K562 (cell line): ENCODE data around the gene NT5C3B. TPM values are rescaled to one million over a fixed set of nuclear protein-coding genes. Genes with fewer than 3 reads are reported as not detected.
A peak's percentile ranks its signal among the peaks of the same experiment; 100 is the strongest.

Experiments
- ATAC-seq: fragments of 200-7000 bp; cut with Tn5 transposase; 3 replicates; pipeline ENCODE4 v1.9.1; 2020; ENCODE audit warnings: moderate library complexity
- BruUV-seq: library from RNA; stranded (reverse); fragments of 400-500 nt; replicated peaks from 2 replicates; lab custom pipeline; 2021; lab: Mats Ljungman, UMichigan
- CTCF ChIA-PET: fragments of 300-600 bp; formaldehyde crosslinking; extraction: SDS; loops from one replicate; lab custom pipeline; 2021; ENCODE audit warnings: low intra/inter-chr PET ratio; lab: Yijun Ruan, JAX
- POLR2A ChIA-PET: fragments of 300-600, 350-650 bp; sonication (Branson Sonifier 250); formaldehyde crosslinking; extraction: SDS; loops from one replicate; lab custom pipeline; 2021; ENCODE audit warnings: antibody characterized with exemption, inconsistent platforms; lab: Yijun Ruan, JAX
- DNase-seq, 4 experiments: peaks; one replicate each; pipeline versions ENCODE4 v3.0.0 to v3.0.0-alpha.2; 2011 to 2018; ENCODE audit warnings: low spot score in 3 of 4, mixed read lengths in 3 of 4; ENCODE audit errors: extremely low read depth in 1 of 4
- FAIRE-seq: peaks from 2 replicates; lab custom pipeline; 2011; peaks lifted over from hg19 to GRCh38; lab: Jason Lieb, UNC
- H2AFZ ChIP-seq: 2 replicates; pipeline ENCODE4 v1.6.0; 2011; ENCODE audit warnings: low read depth, low read length, control low read depth, inconsistent platforms
- H3K27ac ChIP-seq: fragments of 200-600 bp; 3 replicates; pipeline ENCODE4 v1.8.0; 2011; ENCODE audit warnings: low read depth, mild to moderate bottlenecking, control low read depth, inconsistent platforms, low read length, moderate library complexity, mixed read lengths; ENCODE audit errors: extremely low read depth
- H3K27me3 ChIP-seq, 2 experiments: fragments of 300-600 bp in 1 of 2; 2 replicates in 1 of 2; 3 replicates in 1 of 2; pipeline versions ENCODE4 v1.6.0 to v1.8.0; 2011; ENCODE audit warnings: inconsistent platforms in 2 of 2, low read length in 2 of 2, mild to moderate bottlenecking in 1 of 2, mixed read lengths in 1 of 2, moderate library complexity in 1 of 2; ENCODE audit not compliant: control insufficient read depth in 2 of 2, insufficient read depth in 2 of 2
- H3K36me3 ChIP-seq: fragments of 300-600 bp; 3 replicates; pipeline ENCODE4 v1.8.0; 2011; ENCODE audit warnings: mild to moderate bottlenecking, low read length, inconsistent platforms; ENCODE audit not compliant: control insufficient read depth, insufficient read depth
- H3K4me1 ChIP-seq, 2 experiments: fragments of 200-600 bp in 1 of 2; replicated peaks in 1 of 2; 2 replicates in 1 of 2; 3 replicates in 1 of 2; pipeline versions ENCODE4 v1.5.1 to v1.8.0; 2011; ENCODE audit warnings: inconsistent platforms in 2 of 2, low read length in 2 of 2, mild to moderate bottlenecking in 1 of 2, mixed read lengths in 1 of 2, moderate library complexity in 1 of 2; ENCODE audit not compliant: control insufficient read depth in 2 of 2, insufficient read depth in 2 of 2
- H3K4me2 ChIP-seq: 2 replicates; pipeline ENCODE4 v1.6.1; 2011; ENCODE audit warnings: low read length, control low read depth, inconsistent platforms, mixed read lengths; ENCODE audit not compliant: insufficient read depth
- H3K4me3 ChIP-seq: fragments of 200-600 bp; sonication (generic), shearing (Covaris generic); 2 replicates; pipeline ENCODE4 v1.5.1; 2016; ENCODE audit warnings: control low read depth, inconsistent platforms
- H3K79me2 ChIP-seq: fragments of 200-600 bp; 3 replicates; pipeline ENCODE4 v1.8.0; 2011; ENCODE audit warnings: low read length, inconsistent platforms; ENCODE audit not compliant: control insufficient read depth, insufficient read depth
- H3K9ac ChIP-seq, 2 experiments: 2 replicates each; pipeline versions ENCODE4 v1.6.0 to v1.6.1; 2011; ENCODE audit warnings: low read depth in 2 of 2, low read length in 2 of 2, control low read depth in 1 of 2, inconsistent platforms in 1 of 2, mild to moderate bottlenecking in 1 of 2, mixed read lengths in 1 of 2; ENCODE audit not compliant: insufficient read depth in 1 of 2
- H3K9me1 ChIP-seq: one replicate; pipeline ENCODE4 v1.6.0; 2011; ENCODE audit warnings: inconsistent platforms, mild to moderate bottlenecking, low read length, moderate library complexity; ENCODE audit not compliant: control insufficient read depth, insufficient read depth
- H3K9me3 ChIP-seq: replicated peaks from 2 replicates; pipeline ENCODE4 v1.5.1; 2011; ENCODE audit warnings: low read depth, low read length, inconsistent platforms; ENCODE audit not compliant: control insufficient read depth, insufficient read depth
- H4K20me1 ChIP-seq: replicated peaks from 2 replicates; pipeline ENCODE4 v1.6.1; 2011; ENCODE audit warnings: low read length, inconsistent platforms, mixed read lengths; ENCODE audit not compliant: control insufficient read depth, insufficient read depth
- ARNT ChIP-seq, 2 experiments: fragments of 450-650 bp; IDR thresholded peaks; 2 replicates each; pipeline ENCODE4 v1.6.1; 2016; ENCODE audit warnings: mild to moderate bottlenecking in 1 of 2
- ATF1 ChIP-seq, 2 experiments: fragments of 450-650 bp in 1 of 2; IDR thresholded peaks; 2 replicates each; pipeline ENCODE4 v1.6.1; 2016; ENCODE audit warnings: missing compliant biosample characterization in 1 of 2, missing genetic modification characterization in 1 of 2
- CXXC5 ChIP-seq: fragments of 250-450 bp; sonication (Bioruptor Pico); IDR thresholded peaks from 2 replicates; pipeline ENCODE4 v1.8.0; 2022; ENCODE audit warnings: inconsistent platforms, mild to moderate bottlenecking, moderate library complexity
- MAX ChIP-seq: sonication (generic); formaldehyde crosslinking; IDR thresholded peaks from 2 replicates; pipeline ENCODE4 v1.9.0; 2022; ENCODE audit warnings: mild to moderate bottlenecking, missing genetic modification reagents
- MBD2 ChIP-seq: sonication (generic); IDR thresholded peaks from 2 replicates; pipeline ENCODE4 v1.6.1; 2016; ENCODE audit warnings: low read depth, borderline replicate concordance
- MYC ChIP-seq, 2 experiments: fragments of 250-450 bp in 1 of 2; sonication (Bioruptor Pico) in 1 of 2; IDR thresholded peaks; 2 replicates each; pipeline versions ENCODE4 v1.5.1 to v1.6.1; 2012 to 2021; ENCODE audit warnings: low read depth in 2 of 2, borderline replicate concordance in 1 of 2, improper control_type of control experiment in 1 of 2, low read length in 1 of 2, mild to moderate bottlenecking in 1 of 2, moderate library complexity in 1 of 2
- NCOA6 ChIP-seq: fragments of 450-650 bp; IDR thresholded peaks from 2 replicates; pipeline ENCODE4 v1.6.1; 2017; ENCODE audit warnings: mild to moderate bottlenecking
- SRSF3 ChIP-seq: fragments of 200-400 bp; formaldehyde crosslinking; IDR thresholded peaks from 2 replicates; pipeline ENCODE4 v1.6.1; 2016; ENCODE audit warnings: mild to moderate bottlenecking, low read length, moderate library complexity; ENCODE audit not compliant: insufficient read depth
- TRIM24 ChIP-seq, 2 experiments: fragments of 450-650 bp; IDR thresholded peaks; 2 replicates each; pipeline ENCODE4 v1.6.1; 2016
- ZBED1 ChIP-seq: IDR thresholded peaks from 2 replicates; pipeline ENCODE4 v1.6.1; 2014
- ZBTB11 ChIP-seq, 3 experiments: fragments of 200-800 bp in 1 of 3; fragments of 250-450 bp in 1 of 3; fragments of 450-650 bp in 1 of 3; sonication (Bioruptor Pico) in 1 of 3; sonication (Bioruptor generic) in 1 of 3; formaldehyde crosslinking in 1 of 3; IDR thresholded peaks; 2 replicates each; pipeline versions ENCODE4 v1.6.1 to v1.8.0; 2016 to 2022; ENCODE audit warnings: mild to moderate bottlenecking in 2 of 3, missing genetic modification characterization in 2 of 3, missing compliant biosample characterization in 1 of 3, moderate library complexity in 1 of 3
- ZNF239 ChIP-seq: fragments of 250-450 bp; sonication (Bioruptor Pico); IDR thresholded peaks from 2 replicates; pipeline ENCODE4 v1.4.0; 2020; ENCODE audit warnings: mild to moderate bottlenecking
- ZNF274 ChIP-seq: IDR thresholded peaks from 2 replicates; pipeline ENCODE4 v1.6.1; 2011; ENCODE audit warnings: low read depth, mild to moderate bottlenecking, low read length, moderate library complexity, borderline replicate concordance
- ZNF395 ChIP-seq: fragments of 200-800 bp; sonication (Bioruptor generic); IDR thresholded peaks from 2 replicates; pipeline ENCODE4 v1.6.1; 2017; ENCODE audit warnings: missing genetic modification characterization, missing compliant biosample characterization
- WGBS: fragments of 100-300 bp; shearing (Covaris generic); methylation state at CpG from one replicate; pipeline ENCODE4 v1.1.6; 2016; ENCODE audit warnings: low coverage, mixed read lengths; ENCODE audit not compliant: insufficient coverage; ENCODE audit errors: missing lambda C conversion rate; 5-methylcytosine and 5-hydroxymethylcytosine counted together
- in situ Hi-C: fragments of 300-500 bp; cut with MboI; formaldehyde crosslinking; loops from 4 replicates; pipeline ENCODE4 v1.15.0; 2018; ENCODE audit warnings: inconsistent platforms, mixed read lengths
- intact Hi-C: fragments of 100-400 bp; cut with micrococcal nuclease; formaldehyde crosslinking; loops from 2 replicates; pipeline ENCODE4 v1.14.2; 2022
- polyA plus RNA-seq, 8 experiments: library from polyadenylated mRNA; depleted of rRNA in 4 of 8; stranded (reverse) in 5 of 8; unstranded in 3 of 8; fragments of >200 nt; fragmentation: Nextera tagmentation in 2 of 8; fragmentation: Illumina TruSeq in 1 of 8; extraction: Ambion mirVana in 2 of 8; extraction: Trizol in 1 of 8; gene quantifications; 2 replicates each; pipeline versions ENCODE4 v1.2.1 to v1.2.3, GENCODE V29; 2011 to 2014; ENCODE audit warnings: inconsistent platforms in 1 of 8, missing spikeins in 1 of 8
- total RNA-seq, 7 experiments: library from RNA; depleted of rRNA in 6 of 7; stranded (reverse); fragments of >200 nt in 6 of 7; fragmentation: Illumina TruSeq in 2 of 7; extraction: Trizol in 2 of 7; gene quantifications; 2 replicates each; pipeline versions ENCODE4 v1.2.1 to v1.2.3, GENCODE V29; 2011 to 2021; ENCODE audit warnings: low replicate concordance in 1 of 7

The NT5C3B gene
- total and polyA plus RNA-seq, 9 of the 15 experiments (the other 6 are each of a cell fraction or from before 2014, with no cell fraction given) = 2.0 to 166 (median 85.0) TPM

- H3K4me3 ChIP-seq = peak overlapping the region; percentile 23
- no peaks in the 10 kb centered on the region for H3K9me3 ChIP-seq
- ChIA-PET CTCF (interaction anchor here (0.6 kb wide), 1 partner anchor 57 kb away, joined by 3 read pairs; no protein-coding TSS in a partner anchor), POLR2A (interaction anchor here (0.6 to 4.3 kb wide), 9 partner anchors 7 to 315 kb away, joined by 3 to 17 read pairs (median 4); partner anchors contain the start of genes EIF1, JUP and P3H4)
- peak overlapping the region; percentile 90 for H3K27ac ChIP-seq
- H3K9me1 ChIP-seq = no peaks in the 10 kb centered on the region
- H3K4me1 ChIP-seq = peaks cover 44 to 52% of the 10 kb centered on the region in 2 experiments
- FAIRE-seq (peak; percentile 98), DNase-seq (peak; percentile 77 to 96 (median 83)), ATAC-seq (peak; percentile 84)
- H3K36me3 ChIP-seq = no peaks in the 10 kb centered on the region
- in situ Hi-C loops = no loop called here
- H3K9ac ChIP-seq = peak overlapping the region; percentile 74 to 91
- 4% methylated on average over 17 of the region's 22 CpGs for WGBS
- peak overlapping the region; percentile 86 for H2AFZ ChIP-seq
- no peaks in the 10 kb centered on the region for H3K27me3 ChIP-seq
- intact Hi-C loops = loop anchor here (1.0 kb wide), 1 partner anchor 9 kb away; no protein-coding TSS in a partner anchor
- TSS peak; percentile 97 for BruUV-seq
- no peaks in the 10 kb centered on the region for H3K79me2 ChIP-seq
- H3K4me2 ChIP-seq = peak overlapping the region; percentile 84
- H4K20me1 ChIP-seq = no peaks in the 10 kb centered on the region
- TF ChIP-seq MBD2 (peak; percentile 52; the same call in 1 of the 2 replicates), ZBED1 (0 out of 2 replicates have a peak, but pooled peaks have one; percentile 47), ZBTB11 (CRISPR knock-in tag; IDR thresholded peaks at IDR 0.05) (peak in 1 of 3 experiments; percentile 65; a peak in 1 of 6 replicates), TRIM24 (IDR thresholded peaks at IDR 0.05) (no peak), MAX (CRISPR knock-in tag) (0 out of 2 replicates have a peak, but pooled peaks have one; percentile 16), MYC (IDR thresholded peaks at IDR 0.05; ENCODE audit: low read depth, low read length) (peak; percentile 53; the same call in 1 of the 2 replicates), MYC (CRISPR knock-in tag; IDR thresholded peaks at IDR 0.05; ENCODE audit: borderline replicate concordance, low read depth) (no peak), SRSF3 (no peak), ATF1 (CRISPR knock-in tag; IDR thresholded peaks at IDR 0.05) (no peak), ATF1 (tag; IDR thresholded peaks at IDR 0.05) (peak; percentile 42), ZNF274 (no peak), ZNF395 (CRISPR knock-in tag) (peak; percentile 54; the same call in 1 of the 2 replicates), CXXC5 (CRISPR knock-in tag) (peak; percentile 48; the same call in 1 of the 2 replicates), NCOA6 (no peak), ARNT (IDR thresholded peaks at IDR 0.05) (0 out of 4 replicates have a peak, but pooled peaks of 1 of the 2 experiments have one; percentile 56), ZNF239 (CRISPR knock-in tag) (no peak)
These were observed 42.9 kb downstream of the NT5C3B start for GRCh38 chr17:41792845-41793783.
